ENCODE results near the gene NBPF4.

NBPF4 gene

GRCh38 chr1:108190686-108191416, 53.0 kb downstream of the NBPF4 start:
- no peak overlapping the region for H3K4me3 ChIP-seq (ENCODE audit: low read depth, low read length)
- TF ChIP-seq CTCF (IDR thresholded peaks at IDR 0.05; ENCODE audit: control insufficient read depth, extremely low read depth, insufficient read depth) = no peak
- DNase-seq (ENCODE audit: low read depth) = no peak

- DNase-seq (ENCODE audit: low read depth) = no peak
- TF ChIP-seq CTCF (IDR thresholded peaks at IDR 0.05; ENCODE audit: control insufficient read depth, extremely low read depth, insufficient read depth) = no peak
Measured at GRCh38 chr1:108190001-108190634, 53.8 kb downstream of the NBPF4 start.

GRCh38 chr1:108188801-108189200, 55.1 kb downstream of the NBPF4 start:
- no peak for TF ChIP-seq CTCF (IDR thresholded peaks at IDR 0.05; ENCODE audit: control insufficient read depth, extremely low read depth, insufficient read depth)
- no peak overlapping the region for H3K4me3 ChIP-seq (ENCODE audit: low read depth, low read length)
- DNase-seq (ENCODE audit: low read depth) = no peak

More at GRCh38 chr1:108190001-108190634, 53.8 kb downstream of the NBPF4 start:
- no peak overlapping the region for H3K4me3 ChIP-seq (ENCODE audit: low read depth, low read length)

DNA sequence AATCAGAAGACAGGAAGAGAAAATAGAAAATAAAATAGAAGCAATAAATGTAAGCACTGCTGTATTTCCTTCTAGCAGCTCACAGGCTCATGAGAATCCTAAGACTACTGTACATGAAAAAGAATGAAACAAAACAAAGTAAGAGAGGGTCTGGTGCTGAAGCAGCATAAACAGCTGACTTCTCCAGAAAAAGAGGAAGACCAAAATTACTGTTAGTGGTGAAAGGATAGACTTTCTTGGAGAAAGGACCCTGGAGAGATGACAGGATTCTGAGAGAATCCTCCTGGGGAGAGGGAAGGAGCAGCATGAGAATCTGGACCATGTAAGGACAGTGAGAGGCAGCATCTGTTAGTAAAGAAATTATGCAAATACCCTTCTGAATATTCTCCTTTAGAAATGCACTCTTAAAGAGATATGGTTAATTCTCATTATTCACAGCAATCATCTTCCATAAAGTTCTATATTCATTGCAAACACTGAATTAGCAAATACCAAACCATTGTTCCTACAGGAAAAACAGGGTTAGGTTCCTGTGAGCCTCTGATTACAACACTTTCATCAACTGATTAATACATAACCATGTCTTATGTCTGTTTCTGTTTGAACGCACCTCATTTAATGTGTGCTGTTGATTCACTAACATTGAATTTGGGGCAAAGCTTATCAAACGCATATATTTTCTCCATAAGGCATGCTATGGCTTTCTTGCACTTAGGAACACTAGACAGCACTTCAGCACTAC, 60.7 kb downstream of the NBPF4 start:
- no peak overlapping the region for H3K4me3 ChIP-seq (ENCODE audit: low read depth, low read length)
- DNase-seq (ENCODE audit: low read depth) = no peak
- no peak for TF ChIP-seq CTCF (IDR thresholded peaks at IDR 0.05; ENCODE audit: control insufficient read depth, extremely low read depth, insufficient read depth)

- H3K4me3 ChIP-seq (ENCODE audit: low read depth, low read length) = no peak overlapping the region
- no peak for DNase-seq (ENCODE audit: low read depth)
- TF ChIP-seq CTCF (IDR thresholded peaks at IDR 0.05; ENCODE audit: control insufficient read depth, extremely low read depth, insufficient read depth) = no peak
Measured at GRCh38 chr1:108179018-108179417, 64.9 kb downstream of the NBPF4 start.
